HG03064 (cell line): ENCODE data around the gene TAGLN.

ENCODE experiments used
- ATAC-seq: cut with Tn5 transposase; IDR thresholded peaks from one replicate; pipeline ENCODE4 v1.9.1; 2021; ENCODE audit warnings: low read depth; ENCODE audit not compliant: unreplicated experiment

Gene TAGLN

GRCh38 chr11:117229411-117229810, 30.2 kb downstream of the TAGLN start:
- no peak for ATAC-seq

GRCh38 chr11:117229931-117230285, 30.7 kb downstream of the TAGLN start:
- no peak for ATAC-seq

- no peak for ATAC-seq
Observed at GRCh38 chr11:117230286-117230961, 31.3 kb downstream of the TAGLN start.

- ATAC-seq = no peak
Observed at GRCh38 chr11:117230999-117231841, 32.0 kb downstream of the TAGLN start.

- no peak for ATAC-seq
Observed at GRCh38 chr11:117231842-117232091, 32.6 kb downstream of the TAGLN start, which contains the start of gene PCSK7. Gene PCSK7 (minus strand): TSS chr11:117232073. CDS start chr11:117229844, 2,229 bp downstream.

GRCh38 chr11:117232092-117232878, 33.1 kb downstream of the TAGLN start, which contains the start of gene RNF214:
Gene RNF214 (plus strand): TSS chr11:117232671. CDS start chr11:117234273, 1,602 bp downstream.
- ATAC-seq = peak; percentile 67

GRCh38 chr11:117232911-117233409, 33.8 kb downstream of the TAGLN start:
- no peak for ATAC-seq

- ATAC-seq = no peak
Observed at GRCh38 chr11:117238221-117238620, 39.1 kb downstream of the TAGLN start.

- ATAC-seq = no peak
Observed at GRCh38 chr11:117239295-117239694, 40.1 kb downstream of the TAGLN start.

GRCh38 chr11:117248341-117248740, 49.2 kb downstream of the TAGLN start:
- no peak for ATAC-seq

- ATAC-seq = no peak
Observed at GRCh38 chr11:117249571-117249970, 50.4 kb downstream of the TAGLN start.

- no peak for ATAC-seq
Observed at GRCh38 chr11:117251506-117251905, 52.3 kb downstream of the TAGLN start.

GRCh38 chr11:117255966-117256365, 56.8 kb downstream of the TAGLN start:
- ATAC-seq = no peak

GRCh38 chr11:117256573-117256972, 57.4 kb downstream of the TAGLN start:
- ATAC-seq = no peak
